GM19397 (cell line): ENCODE data around the gene SREK1.

Source experiments
- ATAC-seq: cut with Tn5 transposase; IDR thresholded peaks from one replicate; pipeline ENCODE4 v1.9.1; 2021; ENCODE audit warnings: mild to moderate bottlenecking, moderate library complexity; ENCODE audit not compliant: unreplicated experiment

SREK1 gene

GRCh38 chr5:66161356-66161755 is 17.3 kb downstream of the SREK1 start:
- ATAC-seq, result no peak

- no peak for ATAC-seq
Observed at GRCh38 chr5:66164044-66164790, 20.1 kb downstream of the SREK1 start.

- ATAC-seq, result no peak
Observed at GRCh38 chr5:66168226-66168625, 24.1 kb downstream of the SREK1 start.

GRCh38 chr5:66169534-66169933 is 25.4 kb downstream of the SREK1 start:
- ATAC-seq, result no peak

- ATAC-seq, result no peak
Observed at GRCh38 chr5:66170195-66170919, 26.3 kb downstream of the SREK1 start.

GRCh38 chr5:66171349-66172344 is 27.5 kb downstream of the SREK1 start:
- no peak for ATAC-seq

GRCh38 chr5:66174338-66174737 is 30.2 kb downstream of the SREK1 start:
- no peak for ATAC-seq

- ATAC-seq, result no peak
Observed at GRCh38 chr5:66178799-66179198, 34.7 kb downstream of the SREK1 start.

GRCh38 chr5:66179297-66180051 is 35.4 kb downstream of the SREK1 start:
- no peak for ATAC-seq

GRCh38 chr5:66180282-66181155 is 36.4 kb downstream of the SREK1 start:
- ATAC-seq, result no peak

GRCh38 chr5:66186108-66186507 is 42.0 kb downstream of the SREK1 start:
- ATAC-seq, result no peak

- no peak for ATAC-seq
Observed at GRCh38 chr5:66193419-66193818, 49.3 kb downstream of the SREK1 start.

- ATAC-seq, result no peak
Observed at GRCh38 chr5:66197764-66198405, 53.8 kb downstream of the SREK1 start.

GRCh38 chr5:66198837-66199236 is 54.7 kb downstream of the SREK1 start:
- ATAC-seq, result no peak

- ATAC-seq, result no peak
Observed at GRCh38 chr5:66203531-66203930, 59.4 kb downstream of the SREK1 start.

GRCh38 chr5:66206465-66206864 is 62.4 kb downstream of the SREK1 start:
- no peak for ATAC-seq

- ATAC-seq, result no peak
Observed at GRCh38 chr5:66207800-66208561, 63.9 kb downstream of the SREK1 start.

- no peak for ATAC-seq
Observed at GRCh38 chr5:66209350-66209749, 65.2 kb downstream of the SREK1 start.
